Thymus (tissue), 11 donors: ENCODE results near the gene KRTAP5-6. TPM values are rescaled to one million over a fixed set of nuclear protein-coding genes. Genes with fewer than 3 reads are reported as not detected.

Experiments
- DNase-seq, 9 donors: peaks; one replicate each; pipeline ENCODE4 v3.0.0-alpha.2; 2013; ENCODE audit warnings: low spot score in 9 of 9, low read depth in 6 of 9, missing footprints in 1 of 9
- H3K27ac ChIP-seq, 2 donors: one replicate each; pipeline ENCODE4 v1.5.1; 2013; ENCODE audit warnings: control low read depth in 1 of 2, low read depth in 1 of 2, low read length in 1 of 2, mild to moderate bottlenecking in 1 of 2, moderate library complexity in 1 of 2
- H3K27me3 ChIP-seq, 2 donors: one replicate each; pipeline ENCODE4 v1.5.1; 2013; ENCODE audit warnings: low read length in 1 of 2; ENCODE audit not compliant: control insufficient read depth in 2 of 2, insufficient read depth in 1 of 2
- H3K36me3 ChIP-seq, 2 donors: one replicate each; pipeline ENCODE4 v1.5.1; 2013; ENCODE audit warnings: low read length in 1 of 2, mild to moderate bottlenecking in 1 of 2, moderate library complexity in 1 of 2; ENCODE audit not compliant: control insufficient read depth in 2 of 2, insufficient read depth in 2 of 2
- H3K4me1 ChIP-seq, 2 donors: one replicate each; pipeline ENCODE4 v1.5.1; 2013; ENCODE audit warnings: low read length in 2 of 2; ENCODE audit not compliant: control insufficient read depth in 2 of 2, insufficient read depth in 2 of 2
- H3K4me3 ChIP-seq, 2 donors: one replicate each; pipeline ENCODE4 v1.5.1; 2013; ENCODE audit warnings: low read length in 2 of 2, control low read depth in 1 of 2, mild to moderate bottlenecking in 1 of 2
- H3K9me3 ChIP-seq, 2 donors: one replicate each; pipeline ENCODE4 v1.5.1; 2013; ENCODE audit warnings: low read length in 1 of 2, mild to moderate bottlenecking in 1 of 2; ENCODE audit not compliant: control insufficient read depth in 2 of 2, insufficient read depth in 1 of 2
- WGBS: extraction: QIAGEN DNeasy Blood & Tissue Kit; methylation state at CpG from one replicate; pipeline ENCODE4 v1.1.7; 2013; 5-methylcytosine and 5-hydroxymethylcytosine counted together
- polyA plus RNA-seq: library from polyadenylated mRNA; stranded (reverse); fragments of 200-250 nt; gene quantifications from one replicate; pipeline ENCODE4 v1.2.3, GENCODE V29; 2013
- total RNA-seq: library from RNA; stranded (reverse); fragments of 120-200 nt; gene quantifications from one replicate; pipeline ENCODE4 v1.2.4, GENCODE V29; 2013
- donor health status: healthy.

Gene KRTAP5-6
- total and polyA plus RNA-seq, 2 donors, result not detected

- H3K4me1 ChIP-seq, result peaks cover 5 to 25% of the 10 kb centered on the region in 2 donors
- H3K4me3 ChIP-seq, result no peak overlapping the region
- H3K27me3 ChIP-seq, result peaks cover 0 to 24% of the 10 kb centered on the region in 2 donors
- H3K27ac ChIP-seq, result no peak overlapping the region
- no peak for DNase-seq
- peaks cover 3 to 9% of the 10 kb centered on the region in 2 donors for H3K9me3 ChIP-seq
- WGBS, result 94% methylated on average over 16 of the region's 16 CpGs
- H3K36me3 ChIP-seq, result no peaks in the 10 kb centered on the region
These were observed 38.3 kb downstream of the KRTAP5-6 start for GRCh38 chr11:1735271-1735670.

GRCh38 chr11:1736447-1736992, 39.5 kb downstream of the KRTAP5-6 start:
- no peak overlapping the region for H3K27ac ChIP-seq
- DNase-seq, result no peak
- peaks cover 3 to 9% of the 10 kb centered on the region in 2 donors for H3K9me3 ChIP-seq
- peaks cover 5 to 21% of the 10 kb centered on the region in 2 donors for H3K4me1 ChIP-seq
- peaks cover 0 to 27% of the 10 kb centered on the region in 2 donors for H3K27me3 ChIP-seq
- no peaks in the 10 kb centered on the region for H3K36me3 ChIP-seq
- no peak overlapping the region for H3K4me3 ChIP-seq
- 87% methylated on average over 3 of the region's 3 CpGs for WGBS

- DNase-seq, result no peak
- H3K9me3 ChIP-seq, result peaks cover 3 to 9% of the 10 kb centered on the region in 2 donors
- 92% methylated on average over 6 of the region's 6 CpGs for WGBS
- peaks cover 0 to 26% of the 10 kb centered on the region in 2 donors for H3K27me3 ChIP-seq
- no peak overlapping the region for H3K27ac ChIP-seq
- H3K36me3 ChIP-seq, result no peaks in the 10 kb centered on the region
- H3K4me3 ChIP-seq, result no peak overlapping the region
- H3K4me1 ChIP-seq, result peaks cover 5 to 19% of the 10 kb centered on the region in 2 donors
These were observed 40.2 kb downstream of the KRTAP5-6 start for GRCh38 chr11:1737080-1737757.

- WGBS, result 97% methylated on average over 10 of the region's 10 CpGs
- peaks cover 3 to 9% of the 10 kb centered on the region in 2 donors for H3K9me3 ChIP-seq
- no peak for DNase-seq
- no peaks in the 10 kb centered on the region for H3K36me3 ChIP-seq
- no peak overlapping the region for H3K27ac ChIP-seq
- H3K27me3 ChIP-seq, result peaks cover 0 to 21% of the 10 kb centered on the region in 2 donors
- peaks cover 5 to 14% of the 10 kb centered on the region in 2 donors for H3K4me1 ChIP-seq
- no peak overlapping the region for H3K4me3 ChIP-seq
These were observed 41.4 kb downstream of the KRTAP5-6 start for GRCh38 chr11:1738380-1738779.

- Histone ChIP-seq H3K4me1 (peaks cover 0 to 2% of the 10 kb centered on the region in 2 donors), H3K36me3 (no peaks in the 10 kb centered on the region), H3K27me3 (peaks cover 0 to 15% of the 10 kb centered on the region in 2 donors), H3K9me3 (peaks cover 3 to 9% of the 10 kb centered on the region in 2 donors), H3K27ac (no peak overlapping the region), H3K4me3 (no peak overlapping the region)
- no peak for DNase-seq
- WGBS, result 94% methylated on average over 8 of the region's 8 CpGs
These were observed 42.6 kb downstream of the KRTAP5-6 start for GRCh38 chr11:1739576-1739975.

- no peaks in the 10 kb centered on the region for H3K36me3 ChIP-seq
- peaks cover 0 to 9% of the 10 kb centered on the region in 2 donors for H3K27me3 ChIP-seq
- peaks cover 3 to 9% of the 10 kb centered on the region in 2 donors for H3K9me3 ChIP-seq
- WGBS, result 96% methylated on average over 8 of the region's 8 CpGs
- no peak for DNase-seq
- H3K27ac ChIP-seq, result no peak overlapping the region
- no peaks in the 10 kb centered on the region for H3K4me1 ChIP-seq
- no peak overlapping the region for H3K4me3 ChIP-seq
These were observed 44.0 kb downstream of the KRTAP5-6 start for GRCh38 chr11:1740786-1741530.

GRCh38 chr11:1741741-1742140, 44.7 kb downstream of the KRTAP5-6 start:
- Histone ChIP-seq H3K27me3 (peaks cover 1 to 13% of the 10 kb centered on the region in 2 donors), H3K27ac (no peak overlapping the region), H3K36me3 (no peaks in the 10 kb centered on the region), H3K4me1 (no peaks in the 10 kb centered on the region), H3K4me3 (no peak overlapping the region), H3K9me3 (peaks cover 3 to 12% of the 10 kb centered on the region in 2 donors)
- DNase-seq, result no peak
- 93% methylated on average over 4 of the region's 4 CpGs for WGBS

GRCh38 chr11:1742371-1742770, 45.4 kb downstream of the KRTAP5-6 start:
- Histone ChIP-seq H3K27me3 (peaks cover 6 to 20% of the 10 kb centered on the region in 2 donors), H3K27ac (no peak overlapping the region), H3K9me3 (peaks cover 1 to 11% of the 10 kb centered on the region in 2 donors), H3K4me3 (no peak overlapping the region), H3K36me3 (no peaks in the 10 kb centered on the region), H3K4me1 (no peaks in the 10 kb centered on the region)
- WGBS, result 87% methylated on average over 4 of the region's 4 CpGs
- DNase-seq, result no peak
